Parathyroid adenoma (tissue), 2 donors: ENCODE data around the gene WIZ.

Experiments used
- H2AFZ ChIP-seq: fragments of 300-600 bp; sonication (generic); one replicate; pipeline ENCODE4 v1.7.0; 2017; ENCODE audit warnings: antibody characterized with exemption, mild to moderate bottlenecking
- H3K27ac ChIP-seq: fragments of 300-600 bp; sonication (generic); one replicate; pipeline ENCODE4 v1.7.0; 2017
- H3K27me3 ChIP-seq: fragments of 300-600 bp; sonication (generic); one replicate; pipeline ENCODE4 v1.7.0; 2017; ENCODE audit warnings: low read length; ENCODE audit not compliant: control insufficient read depth, insufficient read depth
- H3K36me3 ChIP-seq: fragments of 300-600 bp; sonication (generic); one replicate; pipeline ENCODE4 v1.7.0; 2017; ENCODE audit warnings: low read length; ENCODE audit not compliant: control insufficient read depth, insufficient read depth
- H3K4me1 ChIP-seq: fragments of 300-600 bp; sonication (generic); one replicate; pipeline ENCODE4 v1.7.0; 2017; ENCODE audit warnings: control low read depth
- H3K4me2 ChIP-seq: fragments of 300-600 bp; sonication (generic); one replicate; pipeline ENCODE4 v1.7.0; 2017; ENCODE audit warnings: low read length
- H3K4me3 ChIP-seq: fragments of 300-600 bp; sonication (generic); one replicate; pipeline ENCODE4 v1.7.0; 2017; ENCODE audit warnings: low read depth, low read length
- H3K79me2 ChIP-seq: fragments of 300-600 bp; sonication (generic); one replicate; pipeline ENCODE4 v1.7.0; 2017; ENCODE audit warnings: control low read depth
- H3K9ac ChIP-seq: fragments of 300-600 bp; sonication (generic); one replicate; pipeline ENCODE4 v1.7.0; 2017; ENCODE audit warnings: mild to moderate bottlenecking
- H3K9me3 ChIP-seq: fragments of 300-600 bp; sonication (generic); one replicate; pipeline ENCODE4 v1.7.0; 2017; ENCODE audit warnings: low read length; ENCODE audit not compliant: control insufficient read depth
- CTCF ChIP-seq: fragments of 300-600 bp; sonication (generic); IDR thresholded peaks from one replicate; pipeline ENCODE4 v1.7.0; 2017; ENCODE audit warnings: antibody characterized with exemption, mild to moderate bottlenecking
- donor health status: primary hyperparathyroidism.

WIZ gene

GRCh38 chr19:15372891-15373301 is 76.9 kb downstream of the WIZ start:
- no peak overlapping the region for H2AFZ ChIP-seq
- H3K4me1 ChIP-seq, result peaks cover 12% of the 10 kb centered on the region

GRCh38 chr19:15372470-15372869 is 77.3 kb downstream of the WIZ start:
- Histone ChIP-seq H2AFZ (no peak overlapping the region), H3K79me2 (peaks cover 62% of the 10 kb centered on the region), H3K9ac (no peak overlapping the region), H3K27me3 (no peaks in the 10 kb centered on the region), H3K36me3 (no peaks in the 10 kb centered on the region), H3K27ac (no peak overlapping the region), H3K9me3 (no peaks in the 10 kb centered on the region), H3K4me2 (no peak overlapping the region), H3K4me3 (no peak overlapping the region), H3K4me1 (peaks cover 9% of the 10 kb centered on the region)
- TF ChIP-seq CTCF, result no peak

More at GRCh38 chr19:15372891-15373301, 76.9 kb downstream of the WIZ start:
- H3K36me3 ChIP-seq, result no peaks in the 10 kb centered on the region
- no peak for TF ChIP-seq CTCF
- no peak overlapping the region for H3K27ac ChIP-seq
- peaks cover 63% of the 10 kb centered on the region for H3K79me2 ChIP-seq
- no peaks in the 10 kb centered on the region for H3K27me3 ChIP-seq
- no peak overlapping the region for H3K4me2 ChIP-seq
- H3K9me3 ChIP-seq, result no peaks in the 10 kb centered on the region
- H3K4me3 ChIP-seq, result no peak overlapping the region
- H3K9ac ChIP-seq, result no peak overlapping the region

- no peak overlapping the region for H3K27ac ChIP-seq
- no peak overlapping the region for H3K9ac ChIP-seq
- peaks cover 6% of the 10 kb centered on the region for H3K4me1 ChIP-seq
- no peak overlapping the region for H2AFZ ChIP-seq
- no peaks in the 10 kb centered on the region for H3K36me3 ChIP-seq
- H3K27me3 ChIP-seq, result no peaks in the 10 kb centered on the region
- no peak for TF ChIP-seq CTCF
- H3K9me3 ChIP-seq, result no peaks in the 10 kb centered on the region
- H3K4me3 ChIP-seq, result no peak overlapping the region
- H3K4me2 ChIP-seq, result no peak overlapping the region
- H3K79me2 ChIP-seq, result peaks cover 57% of the 10 kb centered on the region
These were observed 77.9 kb downstream of the WIZ start for GRCh38 chr19:15371786-15372380.

GRCh38 chr19:15371119-15371518 is 78.6 kb downstream of the WIZ start:
- peak overlapping the region; percentile 24 for H3K27ac ChIP-seq
- H3K4me2 ChIP-seq, result no peak overlapping the region
- H3K79me2 ChIP-seq, result peaks cover 49% of the 10 kb centered on the region
- H3K36me3 ChIP-seq, result no peaks in the 10 kb centered on the region
- H3K9me3 ChIP-seq, result no peaks in the 10 kb centered on the region
- no peaks in the 10 kb centered on the region for H3K27me3 ChIP-seq
- TF ChIP-seq CTCF, result no peak
- no peak overlapping the region for H2AFZ ChIP-seq
- H3K9ac ChIP-seq, result no peak overlapping the region
- no peak overlapping the region for H3K4me3 ChIP-seq
- peaks cover 2% of the 10 kb centered on the region for H3K4me1 ChIP-seq
